SU-DHL-6 (cell line): ENCODE data around the gene PACSIN3.
"Not testable (repeated sequence)": the region's sequence is repeated elsewhere in the genome, so short reads cannot be mapped to it uniquely, and the experiment has no call there.

Experiments used
- CTCF ChIP-seq: fragments of 200-600 bp; sonication (generic); IDR thresholded peaks from one replicate; pipeline ENCODE4 v1.5.1; 2017; ENCODE audit warnings: antibody characterized with exemption, mild to moderate bottlenecking, low read length, moderate library complexity; ENCODE audit not compliant: insufficient read depth, poor library complexity, severe bottlenecking
- EZH2phosphoT487 ChIP-seq: fragments of 200-600 bp; sonication (generic), shearing (Covaris generic); conservative IDR thresholded peaks from 2 replicates; pipeline ENCODE4 v1.6.1; 2018; ENCODE audit warnings: mild to moderate bottlenecking, antibody characterized with exemption, low read length, moderate library complexity, mixed read lengths

DNA sequence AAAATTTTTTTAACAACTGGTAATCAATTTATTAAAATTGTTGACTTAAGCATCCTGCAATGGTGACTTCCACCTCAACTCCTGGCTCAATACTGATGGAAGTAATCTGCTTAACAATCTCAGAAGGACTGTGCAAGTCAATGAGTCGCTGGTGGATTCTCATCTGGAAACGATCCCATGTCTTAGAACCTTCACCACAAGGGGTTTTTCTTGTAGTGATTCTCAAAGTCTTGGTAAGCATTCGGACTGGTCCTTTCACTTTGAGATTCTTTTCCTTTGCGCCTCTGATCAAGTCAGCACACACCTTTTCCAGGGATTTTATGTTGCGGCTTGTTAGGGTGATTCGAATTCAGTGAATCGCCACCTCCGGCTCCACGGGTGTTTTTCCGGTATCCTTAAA lies 4.9 kb upstream of the PACSIN3 start:
- not testable (repeated sequence) for TF ChIP-seq CTCF, EZH2phosphoT487
